ENCODE measurements around the gene ERN1.

GRCh38 chr17:64005734-64006167 is 124.2 kb downstream of the ERN1 start:
- no peak for TF ChIP-seq CTCF (IDR thresholded peaks at IDR 0.05; ENCODE audit: insufficient read depth, low read length)
- TF ChIP-seq POLR2AphosphoS5 (IDR thresholded peaks at IDR 0.05; ENCODE audit: low read depth), result no peak
- no peak for TF ChIP-seq GABPA (IDR thresholded peaks at IDR 0.05; ENCODE audit: low read depth)
- TF ChIP-seq REST (IDR thresholded peaks at IDR 0.05; ENCODE audit: insufficient replicate concordance, low read depth), result no peak

Data from HL-60 (cell line).